SK-N-SH treated with all-trans-retinoic acid at 6 μM for 48 hours (cell line): Measurements from ENCODE around the gene NEGR1.

ENCODE experiments used
- CSDC2 ChIP-seq: fragments of 250-450 bp; sonication (Bioruptor Pico); IDR thresholded peaks from 2 replicates; pipeline ENCODE4 v1.5.0; 2020; ENCODE audit warnings: mild to moderate bottlenecking, moderate library complexity
- ESRRG ChIP-seq: fragments of 250-450 bp; sonication (Bioruptor Pico); IDR thresholded peaks from 2 replicates; pipeline ENCODE4 v1.6.1; 2021; ENCODE audit warnings: mild to moderate bottlenecking
- GLIS3 ChIP-seq: fragments of 250-450 bp; sonication (Bioruptor Pico); IDR thresholded peaks from 2 replicates; pipeline ENCODE4 v1.5.0; 2020; ENCODE audit warnings: mild to moderate bottlenecking, moderate library complexity
- ISL1 ChIP-seq: fragments of 250-450 bp; sonication (Bioruptor Pico); IDR thresholded peaks from 2 replicates; pipeline ENCODE4 v2.1.2; 2022; ENCODE audit warnings: mild to moderate bottlenecking, moderate library complexity
- PPARA ChIP-seq: fragments of 250-450 bp; sonication (Bioruptor Pico); IDR thresholded peaks from 2 replicates; pipeline ENCODE4 v1.5.0; 2020; ENCODE audit warnings: mild to moderate bottlenecking, borderline replicate concordance
- SNAI2 ChIP-seq: fragments of 250-450 bp; sonication (Bioruptor Pico); IDR thresholded peaks from 2 replicates; pipeline ENCODE4 v1.5.0; 2020; ENCODE audit warnings: mild to moderate bottlenecking, moderate library complexity
- TCF4 ChIP-seq: fragments of 250-450 bp; sonication (Bioruptor Pico); IDR thresholded peaks from 2 replicates; pipeline ENCODE4 v1.8.0; 2021; ENCODE audit warnings: mild to moderate bottlenecking, moderate library complexity, borderline replicate concordance
- ZFP3 ChIP-seq: fragments of 250-450 bp; sonication (Bioruptor Pico); IDR thresholded peaks from 2 replicates; pipeline ENCODE4 v1.5.0; 2020; ENCODE audit warnings: mild to moderate bottlenecking, moderate library complexity
- ZFP30 ChIP-seq: fragments of 450-650 bp; formaldehyde crosslinking; IDR thresholded peaks from 2 replicates; pipeline ENCODE4 v1.5.0; 2022; ENCODE audit warnings: mild to moderate bottlenecking, moderate library complexity
- ZNF565 ChIP-seq: fragments of 450-650 bp; formaldehyde crosslinking; conservative IDR thresholded peaks from 2 replicates; pipeline ENCODE4 v1.5.0; 2020; ENCODE audit warnings: low read depth, mild to moderate bottlenecking, moderate library complexity
- ZNF70 ChIP-seq: fragments of 450-650 bp; formaldehyde crosslinking; IDR thresholded peaks from 2 replicates; pipeline ENCODE4 v1.5.0; 2020; ENCODE audit warnings: mild to moderate bottlenecking, moderate library complexity
- TF ChIP-seq, protein P1 (sequence below): fragments of 250-450 bp; sonication (Bioruptor Pico); IDR thresholded peaks from 2 replicates; pipeline ENCODE4 v1.8.0; 2020; ENCODE audit warnings: mild to moderate bottlenecking, moderate library complexity, borderline replicate concordance
- TF ChIP-seq, protein P2 (sequence below): fragments of 250-450 bp; sonication (Bioruptor Pico); IDR thresholded peaks from 2 replicates; pipeline ENCODE4 v1.5.1; 2020; ENCODE audit warnings: low read depth, mild to moderate bottlenecking, moderate library complexity

DNA sequence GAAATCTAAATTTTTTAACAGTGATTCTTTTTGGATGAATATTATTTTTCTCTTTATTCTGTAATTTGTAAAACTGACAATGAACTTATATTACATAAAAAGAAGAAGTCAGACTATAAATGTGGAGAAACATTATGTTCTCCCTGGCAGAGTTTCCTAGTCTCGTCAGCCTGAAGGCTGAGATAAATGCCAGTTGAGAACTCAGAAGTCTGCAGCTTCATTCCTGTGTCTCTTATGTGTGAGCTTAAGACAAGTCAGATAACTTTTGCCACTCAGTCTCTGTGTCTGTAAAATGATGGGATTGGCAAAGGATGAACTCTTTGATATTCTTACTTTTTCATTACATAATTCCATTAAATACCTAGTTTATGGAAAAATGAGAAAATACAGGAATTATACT is 632.7 kb downstream of the NEGR1 start:
- TF ChIP-seq ISL1 (CRISPR knock-in tag) (no peak), PPARA (no peak), GLIS3 (CRISPR knock-in tag) (no peak), ZNF565 (no peak), SNAI2 (CRISPR knock-in tag) (no peak), ZFP30 (no peak), ZNF70 (CRISPR knock-in tag) (no peak), CSDC2 (CRISPR knock-in tag) (no peak), ZFP3 (CRISPR knock-in tag) (no peak), TCF4 (no peak), ESRRG (no peak)
- TF ChIP-seq, protein P1, sequence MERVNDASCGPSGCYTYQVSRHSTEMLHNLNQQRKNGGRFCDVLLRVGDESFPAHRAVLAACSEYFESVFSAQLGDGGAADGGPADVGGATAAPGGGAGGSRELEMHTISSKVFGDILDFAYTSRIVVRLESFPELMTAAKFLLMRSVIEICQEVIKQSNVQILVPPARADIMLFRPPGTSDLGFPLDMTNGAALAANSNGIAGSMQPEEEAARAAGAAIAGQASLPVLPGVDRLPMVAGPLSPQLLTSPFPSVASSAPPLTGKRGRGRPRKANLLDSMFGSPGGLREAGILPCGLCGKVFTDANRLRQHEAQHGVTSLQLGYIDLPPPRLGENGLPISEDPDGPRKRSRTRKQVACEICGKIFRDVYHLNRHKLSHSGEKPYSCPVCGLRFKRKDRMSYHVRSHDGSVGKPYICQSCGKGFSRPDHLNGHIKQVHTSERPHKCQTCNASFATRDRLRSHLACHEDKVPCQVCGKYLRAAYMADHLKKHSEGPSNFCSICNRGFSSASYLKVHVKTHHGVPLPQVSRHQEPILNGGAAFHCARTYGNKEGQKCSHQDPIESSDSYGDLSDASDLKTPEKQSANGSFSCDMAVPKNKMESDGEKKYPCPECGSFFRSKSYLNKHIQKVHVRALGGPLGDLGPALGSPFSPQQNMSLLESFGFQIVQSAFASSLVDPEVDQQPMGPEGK (CRISPR knock-in tag) = no peak
- TF ChIP-seq, protein P2, sequence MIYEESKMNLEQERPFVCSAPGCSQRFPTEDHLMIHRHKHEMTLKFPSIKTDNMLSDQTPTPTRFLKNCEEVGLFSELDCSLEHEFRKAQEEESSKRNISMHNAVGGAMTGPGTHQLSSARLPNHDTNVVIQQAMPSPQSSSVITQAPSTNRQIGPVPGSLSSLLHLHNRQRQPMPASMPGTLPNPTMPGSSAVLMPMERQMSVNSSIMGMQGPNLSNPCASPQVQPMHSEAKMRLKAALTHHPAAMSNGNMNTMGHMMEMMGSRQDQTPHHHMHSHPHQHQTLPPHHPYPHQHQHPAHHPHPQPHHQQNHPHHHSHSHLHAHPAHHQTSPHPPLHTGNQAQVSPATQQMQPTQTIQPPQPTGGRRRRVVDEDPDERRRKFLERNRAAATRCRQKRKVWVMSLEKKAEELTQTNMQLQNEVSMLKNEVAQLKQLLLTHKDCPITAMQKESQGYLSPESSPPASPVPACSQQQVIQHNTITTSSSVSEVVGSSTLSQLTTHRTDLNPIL = no peak
